Esophagus squamous epithelium (tissue), 5 donors: ENCODE results near the gene CANX. TPM values are rescaled to one million over a fixed set of nuclear protein-coding genes. Genes with fewer than 3 reads are reported as not detected.
A peak's percentile ranks its signal among the peaks of the same experiment; 100 is the strongest.

Experiments used
- DNase-seq: peaks from one replicate; lab custom pipeline; 2025; lab: John Stamatoyannopoulos, UW
- H3K27ac ChIP-seq, 4 donors: fragments of 200-600 bp; sonication (generic); one replicate each; pipeline ENCODE4 v1.5.1; 2016 to 2019; ENCODE audit warnings: mild to moderate bottlenecking in 1 of 4
- H3K27me3 ChIP-seq, 4 donors: fragments of 200-600 bp; sonication (generic); 1 replicate in 3 of 4; 2 replicates in 1 of 4; pipeline versions ENCODE4 v1.5.1 to v1.6.0; 2017 to 2021; ENCODE audit warnings: antibody characterized with exemption in 1 of 4
- H3K36me3 ChIP-seq, 3 donors: fragments of 200-600 bp; sonication (generic); one replicate each; pipeline ENCODE4 v1.5.1; 2016 to 2019
- H3K4me1 ChIP-seq, 3 donors: fragments of 200-600 bp; sonication (generic); one replicate each; pipeline ENCODE4 v1.5.1; 2017 to 2019
- H3K4me3 ChIP-seq, 4 donors: fragments of 200-600 bp; sonication (generic); 1 replicate in 3 of 4; 2 replicates in 1 of 4; pipeline ENCODE4 v1.5.1; 2016 to 2019; ENCODE audit warnings: mild to moderate bottlenecking in 2 of 4, moderate library complexity in 1 of 4
- H3K9me3 ChIP-seq, 3 donors: fragments of 200-600 bp; sonication (generic); one replicate each; pipeline ENCODE4 v1.5.1; 2016 to 2019
- CTCF ChIP-seq, 6 experiments: fragments of 450-650 bp in 4 of 6; fragments of 200-600 bp in 2 of 6; sonication (generic) in 2 of 6; IDR thresholded peaks; one replicate each; pipeline ENCODE4 v1.5.1; 2016 to 2019; ENCODE audit warnings: antibody characterized with exemption in 6 of 6, mild to moderate bottlenecking in 4 of 6, moderate library complexity in 4 of 6
- POLR2A ChIP-seq, 4 donors: fragments of 450-650 bp; IDR thresholded peaks; one replicate each; pipeline ENCODE4 v1.6.1; 2017; ENCODE audit warnings: antibody characterized with exemption in 4 of 4, mild to moderate bottlenecking in 4 of 4, moderate library complexity in 3 of 4
- WGBS, 2 donors: methylation state at CpG; one replicate each; pipeline ENCODE4 v1.1.5; 2018; 5-methylcytosine and 5-hydroxymethylcytosine counted together
- intact Hi-C: fragments of 100-400 bp; cut with DNase I; formaldehyde crosslinking; loops from one replicate; pipeline ENCODE4 v1.15.0; 2022
- total RNA-seq, 4 donors: library from RNA; depleted of rRNA; stranded (reverse); fragments of >200 nt; gene quantifications; one replicate each; pipeline ENCODE4 v1.1.0, GENCODE V29; 2016
- donor health status: DM: yes; HTN: yes; CAD: no.

CANX gene
- total RNA-seq, 4 donors from 2014 or later = 200 to 321 (median 252) TPM

GRCh38 chr5:179697993-179698934 lies 503 bp upstream of the CANX start:
- TF ChIP-seq CTCF (IDR thresholded peaks at IDR 0.05) = peak in 1 of 6 experiments; percentile 4
- peak in 2 of 4 donors; percentile 78 to 88 for TF ChIP-seq POLR2A (IDR thresholded peaks at IDR 0.05)
- Histone ChIP-seq H3K4me1 (peaks cover 5 to 52% (median 11%) of the 10 kb centered on the region in 3 donors), H3K4me3 (peak overlapping the region; percentile 82 to 98 (median 86)), H3K9me3 (no peaks in the 10 kb centered on the region), H3K36me3 (peaks cover 0 to 14% (median 0%) of the 10 kb centered on the region in 3 donors), H3K27me3 (no peaks in the 10 kb centered on the region), H3K27ac (peak overlapping the region; percentile 94 to 99 (median 98))
- peak; percentile 98 for DNase-seq
- 3 to 6% methylated on average over 13 to 21 of the region's 72 CpGs for WGBS, 2 donors
- intact Hi-C loops = no loop called here

DNA sequence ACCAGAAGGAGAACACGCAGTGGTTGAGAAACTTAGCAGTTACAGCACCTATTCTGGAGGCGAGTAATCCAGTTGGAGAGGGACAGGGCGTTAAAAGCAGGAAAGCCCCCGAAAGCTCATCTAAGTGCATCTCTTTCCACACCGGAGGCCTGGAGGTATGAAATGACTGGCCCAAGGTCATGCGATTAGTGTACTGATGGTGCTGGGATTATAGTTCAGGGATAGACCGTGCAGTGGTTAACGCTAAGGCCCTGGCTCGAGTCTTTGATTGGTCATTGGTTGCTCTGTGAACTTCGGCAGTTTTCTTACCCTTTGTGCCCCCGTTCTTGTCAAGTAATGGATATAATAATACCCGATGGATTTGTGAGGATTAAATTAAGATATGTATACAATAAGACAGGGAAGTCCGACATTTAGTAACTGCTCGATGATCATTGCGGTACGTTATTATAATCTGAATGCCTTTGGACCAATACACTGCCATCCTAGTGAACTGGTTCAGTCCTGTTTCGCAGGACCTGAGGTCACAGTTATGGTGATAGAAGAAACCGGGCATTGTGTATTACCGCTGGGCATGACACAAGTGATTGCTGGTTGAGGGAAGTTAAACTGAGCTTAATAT lies 960 bp downstream of the CANX start:
- no peaks in the 10 kb centered on the region for H3K27me3 ChIP-seq
- 1 to 2% methylated on average over 19 of the region's 19 CpGs for WGBS, 2 donors

DNA sequence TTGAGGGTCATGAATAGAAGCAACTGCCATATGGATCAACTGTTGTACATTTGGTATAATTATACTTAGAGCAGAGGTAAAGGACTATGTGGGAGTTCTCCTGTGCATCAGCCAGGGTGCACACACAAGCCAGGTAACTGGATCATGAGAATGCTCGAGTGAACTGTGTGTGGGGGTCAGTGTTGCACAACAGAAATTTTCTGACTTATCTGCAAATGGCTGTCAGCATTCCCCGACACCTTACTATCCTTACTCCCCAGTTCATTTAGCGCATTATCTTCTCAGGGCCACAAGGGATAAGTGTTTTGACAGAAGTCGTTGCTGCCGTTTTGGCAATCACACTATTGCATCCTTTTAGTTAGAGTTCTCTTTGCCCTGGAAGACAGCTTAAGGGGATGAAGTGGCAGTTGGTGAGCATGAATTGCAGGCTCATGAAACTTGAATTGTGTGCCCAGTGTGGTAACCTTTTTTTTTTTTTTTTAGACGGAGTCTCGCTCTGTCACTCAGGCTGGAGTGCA lies 1.7 kb downstream of the CANX start:
- WGBS, 2 donors = 42 to 44% methylated on average over 7 of the region's 7 CpGs
- no peak for TF ChIP-seq POLR2A (IDR thresholded peaks at IDR 0.05)
- TF ChIP-seq CTCF (IDR thresholded peaks at IDR 0.05) = no peak
- Histone ChIP-seq H3K27ac (peak overlapping the region; percentile 7 to 99 (median 98)), H3K36me3 (peaks cover 0 to 34% (median 0%) of the 10 kb centered on the region in 3 donors), H3K4me1 (peaks cover 5 to 59% (median 11%) of the 10 kb centered on the region in 3 donors), H3K9me3 (no peaks in the 10 kb centered on the region), H3K4me3 (peak overlapping the region; percentile 82 to 98 (median 86)), H3K27me3 (no peaks in the 10 kb centered on the region)
- intact Hi-C loops = no loop called here
- no peak for DNase-seq

More for the DNA sequence above, 960 bp downstream of the CANX start:
- H3K4me1 ChIP-seq = peaks cover 5 to 59% (median 11%) of the 10 kb centered on the region in 3 donors
- peaks cover 0 to 27% (median 0%) of the 10 kb centered on the region in 3 donors for H3K36me3 ChIP-seq
- H3K4me3 ChIP-seq = peak overlapping the region; percentile 82 to 98 (median 86)
- DNase-seq = no peak
- TF ChIP-seq CTCF (IDR thresholded peaks at IDR 0.05) (no peak), POLR2A (IDR thresholded peaks at IDR 0.05) (no peak)
- H3K27ac ChIP-seq = peak overlapping the region; percentile 94 to 99 (median 98)
- H3K9me3 ChIP-seq = no peaks in the 10 kb centered on the region
- intact Hi-C loops = no loop called here

DNA sequence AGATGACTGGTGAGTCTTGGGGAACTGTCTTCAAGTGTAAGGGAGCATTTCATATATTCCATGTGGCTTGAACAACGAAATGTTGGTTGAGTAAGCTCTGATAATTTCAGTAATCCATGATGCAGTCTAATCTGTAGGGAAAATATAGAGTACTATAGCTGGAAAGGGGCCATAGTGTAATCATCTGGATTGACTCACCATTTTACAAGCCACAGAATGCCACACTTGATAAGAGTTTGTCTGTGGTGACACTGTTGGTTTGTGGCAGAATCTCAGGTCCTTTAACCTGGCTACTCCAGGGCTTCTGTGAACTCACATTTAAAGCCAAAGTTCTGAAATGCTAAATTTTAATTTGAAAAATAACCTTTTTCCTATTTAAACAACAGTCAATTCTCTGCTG lies 17.5 kb downstream of the CANX start:
- WGBS, 2 donors = 74 to 84% methylated on average over 1 of the region's 1 CpG
- Histone ChIP-seq H3K36me3 (peaks cover 35 to 100% (median 60%) of the 10 kb centered on the region in 3 donors), H3K4me3 (no peak overlapping the region), H3K27me3 (no peaks in the 10 kb centered on the region), H3K9me3 (no peaks in the 10 kb centered on the region), H3K4me1 (no peaks in the 10 kb centered on the region), H3K27ac (no peak overlapping the region)
- no peak for DNase-seq
- TF ChIP-seq CTCF (IDR thresholded peaks at IDR 0.05) = no peak
- no peak for TF ChIP-seq POLR2A (IDR thresholded peaks at IDR 0.05)
- intact Hi-C loops = no loop called here
